Lower lobe of right lung (tissue), 2 donors: ENCODE data around the gene CLMP. TPM values are rescaled to one million over a fixed set of nuclear protein-coding genes. Genes with fewer than 3 reads are reported as not detected.

Experiments used
- ATAC-seq, 2 donors: fragments of 200-7000 bp; cut with Tn5 transposase; one replicate each; pipeline ENCODE4 v1.9.1; 2020 to 2022; ENCODE audit warnings: mild to moderate bottlenecking in 2 of 2, moderate library complexity in 2 of 2
- DNase-seq: peaks from one replicate; pipeline ENCODE4 v3.0.0-alpha.2; 2020
- H3K27ac ChIP-seq: fragments of 200-600 bp; one replicate; pipeline ENCODE4 v1.8.0; 2022
- H3K27me3 ChIP-seq: fragments of 200-600 bp; one replicate; pipeline ENCODE4 v1.8.0; 2022; ENCODE audit warnings: low read depth
- H3K36me3 ChIP-seq: fragments of 200-600 bp; one replicate; pipeline ENCODE4 v1.8.0; 2022; ENCODE audit warnings: mild to moderate bottlenecking
- H3K4me1 ChIP-seq: fragments of 200-600 bp; one replicate; pipeline ENCODE4 v1.8.0; 2022
- H3K4me3 ChIP-seq: fragments of 200-600 bp; one replicate; pipeline ENCODE4 v1.8.0; 2022; ENCODE audit warnings: mild to moderate bottlenecking
- H3K9me3 ChIP-seq: fragments of 200-600 bp; one replicate; pipeline ENCODE4 v1.8.0; 2022
- CTCF ChIP-seq: fragments of 200-600 bp; IDR thresholded peaks from one replicate; pipeline ENCODE4 v1.8.0; 2022; ENCODE audit warnings: antibody characterized with exemption, mild to moderate bottlenecking
- intact Hi-C: fragments of 100-400 bp; cut with DNase I; formaldehyde crosslinking; loops from one replicate; pipeline ENCODE4 v1.11.0; 2022
- total RNA-seq: library from RNA; stranded (reverse); fragmentation: NEBNext Ultra II Directional; extraction: Animal tissue kit (Norgen Biotek cat#: 25700); gene quantifications from one replicate; pipeline ENCODE4 v1.2.1, GENCODE V29; 2021
- donor health status: DM: no; HTN: yes; CAD: no; lungs with severe emphysema.

CLMP gene
- total RNA-seq, 1 donor from 2014 or later, result 15.1 TPM

- Histone ChIP-seq H3K27ac (no peak overlapping the region), H3K4me1 (peaks cover 11% of the 10 kb centered on the region), H3K36me3 (no peaks in the 10 kb centered on the region), H3K4me3 (no peak overlapping the region), H3K27me3 (no peaks in the 10 kb centered on the region), H3K9me3 (no peaks in the 10 kb centered on the region)
- intact Hi-C loops, result no loop called here
- no peak for DNase-seq
- ATAC-seq, result no peak
- no peak for TF ChIP-seq CTCF
Measured at GRCh38 chr11:123179586-123179985, 15.5 kb downstream of the CLMP start.

- intact Hi-C loops, result no loop called here
- Histone ChIP-seq H3K27me3 (no peaks in the 10 kb centered on the region), H3K36me3 (no peaks in the 10 kb centered on the region), H3K4me3 (no peak overlapping the region), H3K9me3 (no peaks in the 10 kb centered on the region), H3K27ac (no peak overlapping the region), H3K4me1 (peaks cover 11% of the 10 kb centered on the region)
- DNase-seq (no peak), ATAC-seq (no peak)
- no peak for TF ChIP-seq CTCF
Measured at GRCh38 chr11:123178186-123178585, 16.9 kb downstream of the CLMP start.

GRCh38 chr11:123176785-123177184 is 18.3 kb downstream of the CLMP start:
- intact Hi-C loops, result no loop called here
- Histone ChIP-seq H3K36me3 (no peaks in the 10 kb centered on the region), H3K4me3 (no peak overlapping the region), H3K27ac (no peak overlapping the region), H3K27me3 (no peaks in the 10 kb centered on the region), H3K9me3 (no peaks in the 10 kb centered on the region), H3K4me1 (peaks cover 11% of the 10 kb centered on the region)
- DNase-seq, result no peak
- no peak for TF ChIP-seq CTCF
- ATAC-seq, result no peak

- Histone ChIP-seq H3K27ac (peak overlapping the region; percentile 27), H3K36me3 (no peaks in the 10 kb centered on the region)
Measured at GRCh38 chr11:123174196-123175183, 20.6 kb downstream of the CLMP start.

GRCh38 chr11:123173856-123174186 is 21.2 kb downstream of the CLMP start:
- Histone ChIP-seq H3K4me3 (no peak overlapping the region), H3K27ac (peak overlapping the region; percentile 27), H3K9me3 (no peaks in the 10 kb centered on the region), H3K27me3 (no peaks in the 10 kb centered on the region), H3K4me1 (peaks cover 11% of the 10 kb centered on the region), H3K36me3 (no peaks in the 10 kb centered on the region)
- ATAC-seq (no peak), DNase-seq (no peak)
- no peak for TF ChIP-seq CTCF
- intact Hi-C loops, result no loop called here

More at GRCh38 chr11:123174196-123175183, 20.6 kb downstream of the CLMP start:
- no peak for DNase-seq
- H3K27me3 ChIP-seq, result no peaks in the 10 kb centered on the region
- peak; percentile 77 to 82 for ATAC-seq
- no peaks in the 10 kb centered on the region for H3K9me3 ChIP-seq
- TF ChIP-seq CTCF, result no peak
- H3K4me3 ChIP-seq, result no peak overlapping the region
- intact Hi-C loops, result no loop called here
- peaks cover 11% of the 10 kb centered on the region for H3K4me1 ChIP-seq
